OCI-LY7 (cell line): ENCODE measurements around the gene MAN1C1.

Experiments used
- EZH2phosphoT487 ChIP-seq: fragments of 200-600 bp; sonication (generic); IDR thresholded peaks from 2 replicates; pipeline ENCODE4 v1.6.1; 2018; ENCODE audit warnings: low read depth, borderline replicate concordance, mild to moderate bottlenecking, mixed run types, antibody characterized with exemption, low read length, moderate library complexity, mixed read lengths
- TF ChIP-seq, protein P1 (sequence below): fragments of 200-600 bp; sonication (generic); conservative IDR thresholded peaks from 2 replicates; pipeline ENCODE4 v1.5.1; 2014; ENCODE audit warnings: mild to moderate bottlenecking, antibody characterized with exemption, low read length, moderate library complexity, mixed read lengths

DNA sequence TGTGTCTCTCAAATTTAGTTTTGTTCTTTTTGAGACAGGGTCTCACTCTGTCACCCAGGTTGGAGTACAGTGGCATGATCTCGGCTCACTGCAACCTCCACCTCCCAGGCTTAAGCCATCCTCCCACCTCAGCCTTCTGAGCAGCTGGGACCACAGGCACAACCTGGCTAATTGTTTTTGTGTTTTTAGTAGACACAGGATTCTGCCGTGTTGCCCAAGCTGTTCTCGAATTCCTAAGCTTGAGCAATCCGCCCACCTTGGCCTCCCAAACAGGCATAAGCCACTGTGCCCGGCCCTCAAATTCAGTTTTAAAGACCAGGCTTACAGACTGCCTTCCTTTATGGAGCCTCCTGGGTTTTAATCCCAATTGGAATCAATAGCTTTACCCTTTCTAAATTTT lies 99.7 kb downstream of the MAN1C1 start:
- TF ChIP-seq, protein P1, sequence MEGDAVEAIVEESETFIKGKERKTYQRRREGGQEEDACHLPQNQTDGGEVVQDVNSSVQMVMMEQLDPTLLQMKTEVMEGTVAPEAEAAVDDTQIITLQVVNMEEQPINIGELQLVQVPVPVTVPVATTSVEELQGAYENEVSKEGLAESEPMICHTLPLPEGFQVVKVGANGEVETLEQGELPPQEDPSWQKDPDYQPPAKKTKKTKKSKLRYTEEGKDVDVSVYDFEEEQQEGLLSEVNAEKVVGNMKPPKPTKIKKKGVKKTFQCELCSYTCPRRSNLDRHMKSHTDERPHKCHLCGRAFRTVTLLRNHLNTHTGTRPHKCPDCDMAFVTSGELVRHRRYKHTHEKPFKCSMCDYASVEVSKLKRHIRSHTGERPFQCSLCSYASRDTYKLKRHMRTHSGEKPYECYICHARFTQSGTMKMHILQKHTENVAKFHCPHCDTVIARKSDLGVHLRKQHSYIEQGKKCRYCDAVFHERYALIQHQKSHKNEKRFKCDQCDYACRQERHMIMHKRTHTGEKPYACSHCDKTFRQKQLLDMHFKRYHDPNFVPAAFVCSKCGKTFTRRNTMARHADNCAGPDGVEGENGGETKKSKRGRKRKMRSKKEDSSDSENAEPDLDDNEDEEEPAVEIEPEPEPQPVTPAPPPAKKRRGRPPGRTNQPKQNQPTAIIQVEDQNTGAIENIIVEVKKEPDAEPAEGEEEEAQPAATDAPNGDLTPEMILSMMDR, result no peak
- no peak for TF ChIP-seq EZH2phosphoT487
